Activated CD8-positive, alpha-beta memory T cell treated with anti-CD3 and anti-CD28 coated beads, Interleukin-2, amount 50 U/mL, for 1 hour (primary cell): ENCODE results near the gene NGB.

Source experiments
- DNase-seq: peaks from one replicate; pipeline ENCODE4 v3.0.0-alpha.2; 2020; ENCODE audit errors: extremely low read depth

Gene NGB

GRCh38 chr14:77236814-77237213, 34.2 kb downstream of the NGB start:
- DNase-seq: no peak

DNA sequence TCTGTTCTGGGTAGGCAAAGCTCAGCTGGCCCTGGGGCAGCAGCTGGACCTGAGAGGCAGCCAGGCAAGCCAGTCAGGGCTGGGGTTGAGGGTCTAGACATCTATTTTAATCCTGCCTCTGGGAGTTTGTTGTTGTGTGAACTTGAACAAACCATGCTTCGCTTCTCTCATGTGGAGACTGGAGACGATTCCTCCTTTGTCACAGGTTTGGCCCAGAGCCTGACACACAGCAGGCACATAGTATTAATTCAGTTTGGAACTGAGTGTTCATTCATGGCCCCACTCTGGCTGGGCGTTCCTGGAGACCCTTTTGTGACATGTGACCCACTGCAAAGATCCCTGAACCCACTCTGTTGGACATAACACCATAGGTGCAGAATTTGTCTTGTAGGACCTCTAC, 39.3 kb downstream of the NGB start:
- no peak for DNase-seq

DNA sequence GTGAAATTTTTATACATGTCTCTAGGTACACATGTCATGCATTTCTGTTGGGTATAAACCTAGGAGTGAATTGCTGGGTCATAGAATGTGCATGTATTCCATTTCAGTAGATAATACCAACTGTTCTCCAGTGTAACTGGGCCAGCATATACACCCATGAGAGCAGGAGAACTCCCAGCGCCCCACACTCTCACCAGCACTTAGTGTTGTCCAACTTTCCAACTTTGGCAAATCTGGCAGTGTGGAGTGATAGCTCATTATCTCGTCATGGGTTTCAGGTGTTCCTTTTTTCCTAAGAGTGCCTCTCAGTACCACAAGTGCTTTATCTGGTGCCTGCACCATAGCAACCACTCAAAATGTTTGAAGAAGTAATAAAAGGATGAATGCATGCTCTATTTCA, 40.1 kb downstream of the NGB start:
- DNase-seq: no peak

- no peak for DNase-seq
Measured at GRCh38 chr14:77228056-77228455, 43.0 kb downstream of the NGB start.

GRCh38 chr14:77225892-77226557, 45.0 kb downstream of the NGB start:
- DNase-seq: no peak

DNA sequence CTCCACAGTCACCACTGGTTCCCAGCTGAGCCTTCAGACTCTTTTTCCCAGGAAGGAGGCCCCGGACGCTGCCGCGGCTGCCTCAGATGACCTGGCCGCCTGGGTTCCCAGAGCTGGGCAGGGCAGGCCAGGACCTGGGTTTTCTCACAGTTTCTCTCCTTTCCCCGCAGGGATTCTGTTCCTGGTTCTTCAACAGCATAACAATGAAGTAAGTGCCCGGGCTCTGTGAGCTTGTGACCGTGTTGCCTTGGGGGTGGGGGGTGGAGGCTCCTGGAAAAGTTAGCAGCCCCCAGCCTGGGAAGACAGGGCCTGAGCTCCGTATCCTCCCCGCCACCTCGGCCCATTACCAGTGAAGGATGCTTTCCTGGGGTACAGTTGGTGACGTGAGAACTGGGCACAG, 45.8 kb downstream of the NGB start:
- DNase-seq: no peak

GRCh38 chr14:77224212-77224611, 46.8 kb downstream of the NGB start:
- no peak for DNase-seq

GRCh38 chr14:77222546-77223225, 48.3 kb downstream of the NGB start:
- no peak for DNase-seq

DNA sequence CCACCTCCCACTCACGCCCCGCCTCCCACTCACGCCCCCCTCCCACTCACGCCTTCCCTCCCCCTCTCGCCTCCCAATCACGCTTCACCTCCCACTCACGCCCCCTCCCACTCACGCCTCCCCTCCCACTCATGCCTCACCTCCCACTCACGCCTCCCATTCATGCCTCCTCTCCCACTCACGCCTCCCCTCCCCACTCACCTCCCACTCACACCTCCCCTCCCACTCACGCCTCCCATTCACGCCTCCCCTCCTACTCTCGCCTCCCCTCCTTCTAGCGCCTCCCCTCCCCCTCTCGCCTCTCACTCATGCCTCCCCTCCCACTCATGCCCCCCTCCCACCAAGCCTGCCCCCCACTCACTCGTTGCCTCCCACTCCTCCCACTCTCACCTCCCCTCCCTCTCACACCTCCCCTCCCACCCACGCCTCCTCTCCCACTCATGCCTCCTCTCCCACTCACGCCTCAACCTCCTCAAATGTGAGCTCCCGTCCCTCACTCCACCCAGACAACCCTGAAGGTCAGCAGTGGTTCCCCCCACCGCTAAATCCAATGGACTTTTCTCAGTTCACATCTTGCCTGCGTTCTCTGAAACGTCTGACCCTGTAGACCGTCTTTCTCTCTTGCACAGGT, 49.6 kb downstream of the NGB start:
- DNase-seq: no peak

DNA sequence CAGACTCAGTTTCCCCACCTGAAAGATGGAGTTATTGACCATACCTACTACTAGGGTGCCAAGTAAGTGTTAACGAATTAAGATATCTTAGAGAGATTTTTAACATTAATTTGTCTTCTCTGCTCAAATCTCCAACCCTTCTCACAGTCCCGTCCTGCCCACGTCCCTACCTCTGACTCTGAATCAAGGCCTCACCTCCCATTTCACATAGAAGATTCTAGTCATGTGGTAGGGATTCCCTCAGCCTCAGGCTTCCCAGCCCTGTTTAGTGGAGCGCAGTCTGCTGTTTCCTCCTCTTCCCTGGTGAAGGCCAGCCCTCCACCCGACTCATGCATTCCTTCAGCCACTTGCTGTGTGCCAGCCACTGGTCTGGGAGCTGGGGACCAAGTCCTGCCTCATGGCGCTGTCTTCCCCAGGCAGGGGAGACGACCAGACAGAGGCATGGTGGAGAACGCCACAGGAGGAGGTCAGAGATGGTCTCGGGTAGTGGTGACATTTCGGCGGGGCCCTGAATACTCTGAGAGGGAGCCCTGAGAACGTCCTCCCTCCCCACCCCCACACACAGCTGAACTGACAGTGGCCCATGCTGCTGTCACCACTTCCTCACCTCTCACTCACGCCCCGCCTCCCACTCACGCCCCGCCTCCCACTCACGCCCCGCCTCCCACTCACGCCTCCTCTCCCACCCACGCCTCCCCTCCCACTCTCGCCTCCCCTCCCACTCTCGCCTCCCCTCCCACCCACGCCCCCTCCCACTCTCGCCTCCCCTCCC, 50.6 kb downstream of the NGB start:
- DNase-seq: no peak

GRCh38 chr14:77219591-77219990, 51.4 kb downstream of the NGB start:
- no peak for DNase-seq

DNA sequence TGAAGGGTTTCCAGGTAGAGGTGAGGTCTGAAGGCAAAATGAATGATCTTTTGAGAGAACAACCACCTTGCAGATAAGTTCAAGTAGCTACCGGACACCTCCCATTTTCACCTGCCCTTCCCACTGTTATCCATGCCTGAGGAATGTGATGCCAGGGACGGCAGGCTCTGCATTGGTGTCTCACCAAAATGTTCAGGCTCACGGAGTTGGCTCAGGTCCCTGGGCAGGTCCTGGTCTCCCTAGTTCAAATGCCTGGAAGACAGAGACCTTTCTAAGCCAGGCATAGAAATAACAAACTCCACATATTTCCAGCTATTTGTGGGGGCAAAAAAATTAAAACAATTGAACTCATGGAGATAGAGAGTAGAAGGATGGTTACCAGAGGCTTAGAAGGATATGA, 53.5 kb downstream of the NGB start:
- DNase-seq: no peak
